Thyroid gland (tissue), 4 donors: Measurements from ENCODE around the gene COL20A1. TPM values are rescaled to one million over a fixed set of nuclear protein-coding genes. Genes with fewer than 3 reads are reported as not detected.

Source experiments
- DNase-seq, 2 donors: peaks; one replicate each; pipeline ENCODE4 v3.0.0-alpha.2; 2019
- H3K27ac ChIP-seq, 3 donors: fragments of 200-600 bp; sonication (generic); 1 replicate in 2 of 3; 2 replicates in 1 of 3; pipeline ENCODE4 v1.5.1; 2016 to 2019; ENCODE audit warnings: mild to moderate bottlenecking in 1 of 3, moderate library complexity in 1 of 3
- H3K27me3 ChIP-seq: fragments of 200-600 bp; sonication (generic); one replicate; pipeline ENCODE4 v1.5.1; 2019
- H3K36me3 ChIP-seq, 2 donors: fragments of 200-600 bp; sonication (generic); one replicate each; pipeline ENCODE4 v1.5.1; 2016 to 2019
- H3K4me1 ChIP-seq, 2 donors: fragments of 200-600 bp; sonication (generic); one replicate each; pipeline ENCODE4 v1.5.1; 2017 to 2019
- H3K4me3 ChIP-seq, 3 donors: fragments of 200-600 bp; sonication (generic); replicated peaks in 1 of 3; 1 replicate in 2 of 3; 2 replicates in 1 of 3; pipeline ENCODE4 v1.5.1; 2016; ENCODE audit warnings: mild to moderate bottlenecking in 1 of 3
- H3K9me3 ChIP-seq: fragments of 200-600 bp; sonication (generic); one replicate; pipeline ENCODE4 v1.5.1; 2017
- POLR2A ChIP-seq, 2 donors: fragments of 450-650 bp; IDR thresholded peaks; one replicate each; pipeline ENCODE4 v1.6.1; 2017; ENCODE audit warnings: antibody characterized with exemption in 2 of 2, mild to moderate bottlenecking in 2 of 2, moderate library complexity in 1 of 2
- WGBS, 2 donors: methylation state at CpG; one replicate each; pipeline ENCODE4 v1.1.5; 2017; 5-methylcytosine and 5-hydroxymethylcytosine counted together
- intact Hi-C: fragments of 100-400 bp; cut with DNase I; formaldehyde crosslinking; loops from one replicate; pipeline ENCODE4 v1.15.1; 2023
- total RNA-seq, 4 donors: library from RNA; depleted of rRNA; stranded (reverse); fragments of >200 nt; gene quantifications; one replicate each; pipeline ENCODE4 v1.2.3, GENCODE V29; 2016
- TF ChIP-seq, protein P1 (sequence below), 6 experiments: fragments of 200-600 bp in 3 of 6; fragments of 450-650 bp in 3 of 6; sonication (generic) in 3 of 6; IDR thresholded peaks; one replicate each; pipeline ENCODE4 v1.5.1; 2016 to 2019; ENCODE audit warnings: antibody characterized with exemption in 6 of 6, mild to moderate bottlenecking in 2 of 6, inconsistent platforms in 1 of 6, moderate library complexity in 1 of 6

Gene COL20A1
- total RNA-seq, 4 donors from 2014 or later = 0.13 TPM; not detected in 3

DNA sequence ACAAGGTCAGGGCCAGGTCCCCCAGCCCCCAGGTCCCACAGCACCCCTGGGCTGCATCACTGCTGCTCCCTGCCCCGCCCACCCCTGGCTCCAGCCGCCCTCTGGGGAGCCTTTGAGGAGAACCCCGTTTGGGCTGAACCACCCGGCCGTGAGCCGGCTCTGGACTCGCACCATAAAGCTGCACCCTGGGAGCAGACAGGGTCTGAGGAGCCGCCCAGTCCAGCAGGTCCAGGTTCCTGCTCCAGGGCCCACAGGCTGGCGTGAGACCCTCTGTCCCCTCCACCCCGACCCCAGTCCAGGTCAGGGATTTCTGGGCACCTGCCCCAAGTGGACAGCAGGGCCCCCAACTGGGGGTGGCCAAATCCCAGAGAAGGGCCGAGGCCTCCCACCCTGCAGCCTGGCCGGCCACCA lies 59.8 kb downstream of the COL20A1 start:
- Histone ChIP-seq H3K27me3 (no peaks in the 10 kb centered on the region), H3K4me3 (no peak overlapping the region), H3K4me1 (peaks cover 18 to 24% of the 10 kb centered on the region in 2 donors), H3K27ac (peak overlapping the region; percentile 12 to 68 (median 45)), H3K9me3 (no peaks in the 10 kb centered on the region), H3K36me3 (no peaks in the 10 kb centered on the region)
- no peak for TF ChIP-seq POLR2A (IDR thresholded peaks at IDR 0.05)
- TF ChIP-seq, protein P1, sequence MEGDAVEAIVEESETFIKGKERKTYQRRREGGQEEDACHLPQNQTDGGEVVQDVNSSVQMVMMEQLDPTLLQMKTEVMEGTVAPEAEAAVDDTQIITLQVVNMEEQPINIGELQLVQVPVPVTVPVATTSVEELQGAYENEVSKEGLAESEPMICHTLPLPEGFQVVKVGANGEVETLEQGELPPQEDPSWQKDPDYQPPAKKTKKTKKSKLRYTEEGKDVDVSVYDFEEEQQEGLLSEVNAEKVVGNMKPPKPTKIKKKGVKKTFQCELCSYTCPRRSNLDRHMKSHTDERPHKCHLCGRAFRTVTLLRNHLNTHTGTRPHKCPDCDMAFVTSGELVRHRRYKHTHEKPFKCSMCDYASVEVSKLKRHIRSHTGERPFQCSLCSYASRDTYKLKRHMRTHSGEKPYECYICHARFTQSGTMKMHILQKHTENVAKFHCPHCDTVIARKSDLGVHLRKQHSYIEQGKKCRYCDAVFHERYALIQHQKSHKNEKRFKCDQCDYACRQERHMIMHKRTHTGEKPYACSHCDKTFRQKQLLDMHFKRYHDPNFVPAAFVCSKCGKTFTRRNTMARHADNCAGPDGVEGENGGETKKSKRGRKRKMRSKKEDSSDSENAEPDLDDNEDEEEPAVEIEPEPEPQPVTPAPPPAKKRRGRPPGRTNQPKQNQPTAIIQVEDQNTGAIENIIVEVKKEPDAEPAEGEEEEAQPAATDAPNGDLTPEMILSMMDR (IDR thresholded peaks at IDR 0.05) = no peak
- intact Hi-C loops = no loop called here
- no CpG with 5 or more reads among the region's 12 CpGs for WGBS, 2 donors
- no peak for DNase-seq

- no peak overlapping the region for H3K27ac ChIP-seq
- H3K36me3 ChIP-seq = no peaks in the 10 kb centered on the region
- H3K27me3 ChIP-seq = no peaks in the 10 kb centered on the region
- intact Hi-C loops = no loop called here
- H3K9me3 ChIP-seq = no peaks in the 10 kb centered on the region
- H3K4me1 ChIP-seq = peaks cover 23 to 33% of the 10 kb centered on the region in 2 donors
- H3K4me3 ChIP-seq = no peak overlapping the region
- TF ChIP-seq POLR2A (IDR thresholded peaks at IDR 0.05) = no peak
- TF ChIP-seq, protein P1 (IDR thresholded peaks at IDR 0.05) = no peak
- no peak for DNase-seq
- 93 to 96% methylated on average over 16 to 19 of the region's 25 CpGs for WGBS, 2 donors
Measured at GRCh38 chr20:63354636-63355350, 61.8 kb downstream of the COL20A1 start.

- no peak overlapping the region for H3K4me3 ChIP-seq
- H3K27ac ChIP-seq = no peak overlapping the region
- no peak for TF ChIP-seq POLR2A (IDR thresholded peaks at IDR 0.05)
- TF ChIP-seq, protein P1 (IDR thresholded peaks at IDR 0.05) = no peak
- no peaks in the 10 kb centered on the region for H3K36me3 ChIP-seq
- no peaks in the 10 kb centered on the region for H3K9me3 ChIP-seq
- intact Hi-C loops = no loop called here
- WGBS, 2 donors = 100% methylated on average over 8 of the region's 11 CpGs; no CpG with 5 or more reads in 1 of the 2 donors
- DNase-seq = no peak
- peaks cover 23 to 36% of the 10 kb centered on the region in 2 donors for H3K4me1 ChIP-seq
- H3K27me3 ChIP-seq = no peaks in the 10 kb centered on the region
Measured at GRCh38 chr20:63355781-63356295, 62.9 kb downstream of the COL20A1 start.

DNA sequence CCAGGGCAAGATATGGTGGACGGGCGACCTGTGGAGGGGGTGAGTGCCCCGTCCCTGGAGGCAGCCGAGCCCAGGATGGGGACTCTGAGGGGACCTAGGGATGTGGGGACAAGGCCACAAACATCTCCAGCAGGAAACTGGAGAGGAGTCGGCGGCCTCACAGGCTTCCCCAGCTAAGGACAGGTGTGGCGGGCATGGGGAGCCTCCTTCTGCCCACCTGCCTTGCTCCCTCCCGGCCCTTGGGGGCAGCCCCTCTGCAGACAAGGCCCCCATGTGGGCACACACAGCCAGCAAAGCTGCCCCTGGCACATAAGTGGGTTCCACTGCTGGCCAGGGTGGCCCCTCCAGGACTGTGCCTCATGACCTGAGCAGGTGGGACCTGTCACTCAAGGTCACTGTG lies 63.5 kb downstream of the COL20A1 start:
- Histone ChIP-seq H3K27ac (no peak overlapping the region), H3K4me3 (no peak overlapping the region), H3K9me3 (no peaks in the 10 kb centered on the region), H3K36me3 (no peaks in the 10 kb centered on the region), H3K27me3 (no peaks in the 10 kb centered on the region), H3K4me1 (peaks cover 23 to 37% of the 10 kb centered on the region in 2 donors)
- TF ChIP-seq, protein P1 (IDR thresholded peaks at IDR 0.05) = no peak
- no peak for TF ChIP-seq POLR2A (IDR thresholded peaks at IDR 0.05)
- DNase-seq = no peak
- WGBS, 2 donors = 85 to 90% methylated on average over 4 to 8 of the region's 8 CpGs
- intact Hi-C loops = no loop called here
